ENCODE results near the gene URM1.

The URM1 gene

GRCh38 chr9:128394379-128395168, 23.4 kb downstream of the URM1 start:
- no peak for TF ChIP-seq USF1 (IDR thresholded peaks at IDR 0.05)
- TF ChIP-seq EGR1 (IDR thresholded peaks at IDR 0.05): no peak
- TF ChIP-seq ZBTB7A (IDR thresholded peaks at IDR 0.05; ENCODE audit: low read depth): no peak
- TF ChIP-seq EP300 (IDR thresholded peaks at IDR 0.05; ENCODE audit: borderline replicate concordance): no peak
- no peak for TF ChIP-seq TEAD4 (IDR thresholded peaks at IDR 0.05)
- TF ChIP-seq RAD21 (IDR thresholded peaks at IDR 0.05; ENCODE audit: low read depth): no peak
- TF ChIP-seq NFIC (IDR thresholded peaks at IDR 0.05): no peak
- no peak for TF ChIP-seq CEBPB (IDR thresholded peaks at IDR 0.05)
- no peak for TF ChIP-seq TCF12 (IDR thresholded peaks at IDR 0.05; ENCODE audit: low read depth)
- TF ChIP-seq MAX (IDR thresholded peaks at IDR 0.05): no peak
- TF ChIP-seq CREB1 (IDR thresholded peaks at IDR 0.05; ENCODE audit: low read depth): no peak
- no peak for TF ChIP-seq YY1 (IDR thresholded peaks at IDR 0.05; ENCODE audit: low read depth)
- TF ChIP-seq TAF1 (IDR thresholded peaks at IDR 0.05; ENCODE audit: low read depth): no peak
- TF ChIP-seq FOXM1 (IDR thresholded peaks at IDR 0.05; ENCODE audit: borderline replicate concordance, low read depth): no peak
- TF ChIP-seq REST (IDR thresholded peaks at IDR 0.05; ENCODE audit: low read depth): no peak

GRCh38 chr9:128396970-128397613, 25.9 kb downstream of the URM1 start:
- TF ChIP-seq TAF1 (IDR thresholded peaks at IDR 0.05; ENCODE audit: low read depth) (no peak), EP300 (IDR thresholded peaks at IDR 0.05; ENCODE audit: borderline replicate concordance) (no peak), MAX (IDR thresholded peaks at IDR 0.05) (no peak), USF1 (IDR thresholded peaks at IDR 0.05) (no peak), TCF12 (IDR thresholded peaks at IDR 0.05; ENCODE audit: low read depth) (no peak), CREB1 (IDR thresholded peaks at IDR 0.05; ENCODE audit: low read depth) (no peak), REST (IDR thresholded peaks at IDR 0.05; ENCODE audit: low read depth) (no peak), YY1 (IDR thresholded peaks at IDR 0.05; ENCODE audit: low read depth) (no peak), EGR1 (IDR thresholded peaks at IDR 0.05) (no peak), RAD21 (IDR thresholded peaks at IDR 0.05; ENCODE audit: low read depth) (no peak), TEAD4 (IDR thresholded peaks at IDR 0.05) (no peak), FOXM1 (IDR thresholded peaks at IDR 0.05; ENCODE audit: borderline replicate concordance, low read depth) (no peak), CEBPB (IDR thresholded peaks at IDR 0.05) (no peak), ZBTB7A (IDR thresholded peaks at IDR 0.05; ENCODE audit: low read depth) (no peak), NFIC (IDR thresholded peaks at IDR 0.05) (no peak)

- TF ChIP-seq EGR1 (IDR thresholded peaks at IDR 0.05): no peak
- TF ChIP-seq TEAD4 (IDR thresholded peaks at IDR 0.05): no peak
- no peak for TF ChIP-seq ZBTB7A (IDR thresholded peaks at IDR 0.05; ENCODE audit: low read depth)
- TF ChIP-seq EP300 (IDR thresholded peaks at IDR 0.05; ENCODE audit: borderline replicate concordance): no peak
Measured at GRCh38 chr9:128397831-128398230, 26.7 kb downstream of the URM1 start.

GRCh38 chr9:128399861-128400260, 28.7 kb downstream of the URM1 start:
- TF ChIP-seq USF1 (IDR thresholded peaks at IDR 0.05) (no peak), ZBTB7A (IDR thresholded peaks at IDR 0.05; ENCODE audit: low read depth) (no peak), FOXM1 (IDR thresholded peaks at IDR 0.05; ENCODE audit: borderline replicate concordance, low read depth) (no peak), TCF12 (IDR thresholded peaks at IDR 0.05; ENCODE audit: low read depth) (no peak), REST (IDR thresholded peaks at IDR 0.05; ENCODE audit: low read depth) (no peak), TEAD4 (IDR thresholded peaks at IDR 0.05) (no peak), RAD21 (IDR thresholded peaks at IDR 0.05; ENCODE audit: low read depth) (no peak), MAX (IDR thresholded peaks at IDR 0.05) (no peak), EGR1 (IDR thresholded peaks at IDR 0.05) (no peak), CEBPB (IDR thresholded peaks at IDR 0.05) (no peak), NFIC (IDR thresholded peaks at IDR 0.05) (no peak), CREB1 (IDR thresholded peaks at IDR 0.05; ENCODE audit: low read depth) (no peak), TAF1 (IDR thresholded peaks at IDR 0.05; ENCODE audit: low read depth) (no peak), EP300 (IDR thresholded peaks at IDR 0.05; ENCODE audit: borderline replicate concordance) (no peak)
